AG10803 (cell line): Measurements from ENCODE around the gene HNRNPUL2.
"Not testable (repeated sequence)": the region's sequence is repeated elsewhere in the genome, so short reads cannot be mapped to it uniquely, and the experiment has no call there.

Experiments used
- DNase-seq: peaks from one replicate; pipeline ENCODE4 v3.0.0; 2010; ENCODE audit warnings: low read depth
- H3K4me3 ChIP-seq: 2 replicates; pipeline ENCODE4 v1.5.1; 2011; ENCODE audit warnings: mild to moderate bottlenecking, low read length, control low read depth
- TF ChIP-seq, protein P1 (sequence below): conservative IDR thresholded peaks from 2 replicates; pipeline ENCODE4 v1.5.1; 2011; ENCODE audit warnings: mild to moderate bottlenecking, low read length, control low read depth, inconsistent platforms

Gene HNRNPUL2

DNA sequence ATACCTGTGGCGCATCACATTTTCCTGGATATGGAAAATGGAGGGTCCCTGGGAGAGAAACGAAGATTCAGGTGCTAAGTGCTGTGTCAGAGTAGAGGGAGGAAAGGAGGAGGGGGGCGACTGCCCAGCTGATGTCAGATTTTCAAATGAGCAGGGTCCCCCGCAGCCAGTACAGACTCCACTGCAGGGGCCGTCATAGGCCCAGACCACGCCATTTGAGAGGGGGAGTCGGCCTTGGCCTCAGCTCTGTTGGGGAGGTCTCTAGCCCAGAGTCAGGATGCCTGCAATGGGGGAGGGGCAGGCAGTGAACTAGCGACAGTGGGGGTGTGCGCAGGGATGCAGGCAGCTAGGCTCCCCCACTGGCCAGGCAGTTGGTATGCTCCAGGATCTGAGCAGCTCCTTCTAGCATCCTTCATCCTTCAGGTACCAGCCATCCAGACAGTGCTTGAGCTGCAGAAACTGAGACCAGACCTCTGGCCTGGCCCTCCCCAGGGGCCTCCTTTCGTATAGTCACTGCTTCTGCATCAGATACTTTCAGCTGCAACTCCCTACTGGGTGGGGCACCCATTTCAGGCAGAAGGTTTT, 19.9 kb downstream of the HNRNPUL2 start, which contains the start of the genes BSCL2 and GNG3:
Gene BSCL2, minus strand, starts transcription at position 148 of the 585 bp plus-strand sequence. CDS start 229 bp downstream, outside the sequence.
Gene GNG3, plus strand, starts transcription at position 400 of the 585 bp plus-strand sequence. CDS start 620 bp downstream, outside the sequence.
- peak within 1 kb of the TSS; percentile 55 for H3K4me3 ChIP-seq
- DNase-seq: no peak
- TF ChIP-seq, protein P1, sequence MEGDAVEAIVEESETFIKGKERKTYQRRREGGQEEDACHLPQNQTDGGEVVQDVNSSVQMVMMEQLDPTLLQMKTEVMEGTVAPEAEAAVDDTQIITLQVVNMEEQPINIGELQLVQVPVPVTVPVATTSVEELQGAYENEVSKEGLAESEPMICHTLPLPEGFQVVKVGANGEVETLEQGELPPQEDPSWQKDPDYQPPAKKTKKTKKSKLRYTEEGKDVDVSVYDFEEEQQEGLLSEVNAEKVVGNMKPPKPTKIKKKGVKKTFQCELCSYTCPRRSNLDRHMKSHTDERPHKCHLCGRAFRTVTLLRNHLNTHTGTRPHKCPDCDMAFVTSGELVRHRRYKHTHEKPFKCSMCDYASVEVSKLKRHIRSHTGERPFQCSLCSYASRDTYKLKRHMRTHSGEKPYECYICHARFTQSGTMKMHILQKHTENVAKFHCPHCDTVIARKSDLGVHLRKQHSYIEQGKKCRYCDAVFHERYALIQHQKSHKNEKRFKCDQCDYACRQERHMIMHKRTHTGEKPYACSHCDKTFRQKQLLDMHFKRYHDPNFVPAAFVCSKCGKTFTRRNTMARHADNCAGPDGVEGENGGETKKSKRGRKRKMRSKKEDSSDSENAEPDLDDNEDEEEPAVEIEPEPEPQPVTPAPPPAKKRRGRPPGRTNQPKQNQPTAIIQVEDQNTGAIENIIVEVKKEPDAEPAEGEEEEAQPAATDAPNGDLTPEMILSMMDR: no peak

DNA sequence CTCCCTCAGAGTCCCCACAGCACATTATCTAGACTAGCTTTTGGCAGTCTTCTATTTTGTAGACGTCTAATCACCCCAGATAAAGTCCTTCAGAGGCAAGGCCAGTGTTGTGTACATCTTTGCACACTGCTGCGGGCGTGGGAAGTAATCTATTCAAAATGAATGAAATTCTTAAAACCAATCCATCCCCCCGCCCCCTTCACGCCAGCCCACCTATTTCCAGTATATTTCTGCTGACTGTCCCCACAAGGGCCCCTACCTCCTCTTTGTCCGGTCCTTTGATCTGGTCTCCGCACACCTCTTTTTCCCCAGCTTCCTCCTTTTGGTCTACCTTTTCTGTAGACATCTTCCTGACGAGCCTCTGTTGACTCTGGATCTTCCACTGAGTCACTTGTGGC, 20.4 kb downstream of the HNRNPUL2 start:
- H3K4me3 ChIP-seq: no peak overlapping the region; the same call in 1 of the 2 replicates

DNA sequence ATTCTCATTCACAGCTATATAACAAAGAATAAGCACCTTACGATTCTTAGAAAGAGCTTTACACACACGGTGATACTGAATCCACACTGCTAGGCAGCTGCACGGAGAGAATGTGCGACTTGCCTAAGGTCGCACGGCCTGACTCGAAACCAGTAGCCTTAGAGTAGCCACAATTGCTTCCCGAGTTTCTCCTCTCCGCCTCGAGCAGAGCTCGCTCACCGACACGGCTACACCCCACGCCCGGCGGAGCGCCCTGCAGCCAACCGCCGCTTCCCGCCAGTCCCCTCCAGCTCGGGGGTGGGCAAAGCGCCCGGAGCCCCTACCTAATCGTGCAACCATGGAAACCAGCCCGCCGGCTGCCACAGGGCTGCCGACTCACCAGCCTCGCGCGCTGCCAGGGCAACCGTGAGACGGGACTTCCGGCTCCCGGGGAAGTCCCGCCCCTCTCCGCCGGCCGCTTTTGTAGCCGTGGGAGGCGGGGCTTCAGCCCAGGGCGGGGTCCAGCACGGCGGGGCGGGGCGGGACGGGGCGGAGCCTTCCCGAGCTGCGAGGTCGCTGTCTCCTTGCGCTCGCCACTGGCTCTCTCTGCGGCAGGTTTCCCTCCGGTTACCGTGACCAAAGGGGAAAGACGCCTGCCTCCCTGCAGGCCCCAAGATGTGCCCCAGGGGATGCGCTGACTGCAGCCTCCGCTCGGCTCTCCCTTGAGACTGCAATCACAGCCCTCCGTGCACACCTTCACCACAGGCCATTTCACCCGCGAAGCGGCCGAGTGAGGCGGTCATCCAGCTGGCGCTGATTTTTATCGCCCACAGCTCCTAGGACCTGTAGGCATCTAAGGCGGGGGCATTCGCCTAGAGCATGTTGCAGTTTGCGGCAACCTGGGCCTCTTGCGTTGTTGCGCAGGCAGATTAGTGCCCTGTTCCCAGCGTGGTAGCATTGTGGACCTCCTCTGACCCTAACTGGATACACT, 21.1 kb downstream of the HNRNPUL2 start:
- TF ChIP-seq, protein P1: no peak
- DNase-seq: peak; percentile 92
- H3K4me3 ChIP-seq: peak overlapping the region; percentile 80

More for the DNA sequence above, 20.4 kb downstream of the HNRNPUL2 start:
- no peak for DNase-seq
- TF ChIP-seq, protein P1: no peak

DNA sequence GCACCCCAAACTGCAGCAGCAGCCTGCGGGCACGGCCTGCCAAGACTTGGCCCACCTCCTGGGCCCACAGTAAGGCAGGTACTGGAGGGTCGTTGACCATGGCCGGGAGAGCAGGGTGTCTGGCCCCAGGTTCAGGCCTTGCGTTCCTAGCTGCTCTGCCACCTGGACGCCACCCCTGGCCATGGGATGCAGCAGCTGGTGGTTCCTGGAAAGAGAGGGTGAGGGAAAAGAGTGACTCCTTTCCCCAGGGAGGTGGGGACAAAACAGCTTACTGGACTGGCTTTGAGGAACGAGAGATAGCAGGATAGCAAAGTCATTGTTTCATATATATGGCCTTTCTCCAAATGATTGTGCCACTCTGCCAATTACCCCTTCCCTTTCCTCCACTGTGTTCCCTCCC, 21.8 kb downstream of the HNRNPUL2 start:
- TF ChIP-seq, protein P1: no peak; the same call in 1 of the 2 replicates
- DNase-seq: no peak
- peak overlapping the region; percentile 80 for H3K4me3 ChIP-seq

DNA sequence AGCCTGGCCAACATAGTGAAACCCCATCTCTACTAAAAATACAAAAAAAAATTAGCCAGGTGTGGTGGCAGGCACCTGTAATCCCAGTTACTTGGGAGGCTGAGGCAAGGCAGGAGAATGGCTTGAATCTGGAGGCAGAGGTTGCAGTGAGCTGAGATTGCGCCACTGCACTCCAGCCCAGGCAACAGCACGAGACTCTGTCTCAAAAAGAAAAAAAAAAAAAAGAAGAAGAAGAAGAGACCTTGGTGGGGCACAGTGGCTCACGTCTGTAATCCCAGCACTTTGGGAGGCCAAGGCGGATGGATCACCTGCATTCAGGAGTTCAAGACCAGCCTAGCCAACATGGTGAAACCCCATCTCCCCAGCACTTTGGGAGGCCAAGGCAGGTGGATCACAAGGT, 23.3 kb downstream of the HNRNPUL2 start:
- DNase-seq: not testable (repeated sequence)

DNA sequence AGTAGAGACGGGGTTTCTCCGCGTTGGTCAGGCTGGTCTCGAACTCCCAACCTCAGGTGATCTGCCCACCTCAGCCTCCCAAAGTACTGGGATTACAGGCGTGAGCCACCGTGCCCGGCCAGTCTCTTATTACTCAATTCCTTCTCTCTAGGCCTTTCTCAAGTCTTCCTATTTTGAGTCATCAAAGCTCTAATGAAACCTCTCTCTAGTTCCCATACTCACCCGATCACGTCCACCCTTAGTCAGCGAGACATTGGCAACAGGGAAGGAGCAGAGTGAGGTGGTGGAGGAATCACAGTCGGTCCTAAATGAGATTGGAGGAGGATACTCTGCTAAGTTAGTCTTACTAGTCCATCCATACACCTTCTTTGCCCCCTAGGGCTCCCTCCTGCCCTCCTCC, 25.0 kb downstream of the HNRNPUL2 start:
- TF ChIP-seq, protein P1: no peak
- H3K4me3 ChIP-seq: no peak overlapping the region
- DNase-seq: no peak

More for the DNA sequence above, 23.3 kb downstream of the HNRNPUL2 start:
- not testable (repeated sequence) for H3K4me3 ChIP-seq

DNA sequence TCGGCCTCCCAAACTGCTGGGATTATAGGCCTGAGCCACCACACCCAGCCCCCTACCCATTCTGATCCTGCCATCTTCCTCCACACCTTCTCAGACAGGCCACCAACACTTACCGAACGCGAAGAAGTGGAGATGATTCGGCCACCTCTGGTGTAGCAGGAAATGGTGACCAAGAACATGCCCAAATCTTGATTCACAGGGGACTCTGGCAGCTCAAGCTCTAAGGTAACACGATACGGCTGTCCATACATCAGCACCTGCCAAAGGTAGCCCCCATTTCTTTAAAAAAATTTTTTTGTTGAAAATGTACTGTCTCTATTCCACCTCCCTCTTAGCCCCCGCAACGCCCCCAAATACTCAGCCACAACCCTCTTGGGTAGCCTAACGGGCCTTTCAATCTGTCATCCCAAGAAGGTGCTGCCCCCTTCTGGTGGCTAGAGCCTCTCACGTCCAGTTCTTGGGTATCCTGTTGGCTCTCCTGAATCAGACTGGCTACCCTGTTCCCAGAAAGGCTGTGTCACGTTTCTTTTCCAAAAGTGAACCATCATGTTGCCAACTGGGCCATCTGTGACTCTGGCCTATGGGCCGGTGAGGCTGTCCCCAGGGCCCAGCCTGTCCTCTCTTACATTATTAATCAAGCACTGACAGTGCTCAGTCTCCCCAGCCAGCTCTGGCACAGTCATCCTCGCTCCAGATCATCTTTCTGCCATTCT, 32.6 kb downstream of the HNRNPUL2 start:
- peak; percentile 85 for DNase-seq

DNA sequence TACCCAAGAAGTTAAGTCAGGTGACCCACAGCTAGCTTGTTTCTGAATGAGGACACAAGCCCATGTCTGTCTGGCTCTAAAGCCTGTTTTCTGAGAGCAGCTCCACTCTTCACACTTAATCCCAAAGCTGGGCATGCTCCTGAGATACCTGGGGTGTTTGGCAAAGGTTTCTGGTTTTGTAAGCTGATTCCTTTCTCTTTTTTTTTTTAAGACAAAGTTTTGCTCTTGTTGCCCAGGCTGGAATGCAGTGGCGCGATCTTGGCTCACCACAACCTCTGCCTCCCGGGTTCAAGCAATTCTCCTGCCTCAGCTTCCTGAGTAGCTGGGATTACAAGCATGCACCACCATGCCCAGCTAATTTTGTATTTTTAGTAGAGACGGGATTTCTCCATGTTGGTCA, 33.6 kb downstream of the HNRNPUL2 start:
- not testable (repeated sequence) for DNase-seq, H3K4me3 ChIP-seq

More for the DNA sequence above, 32.6 kb downstream of the HNRNPUL2 start:
- H3K4me3 ChIP-seq: no peak overlapping the region
- TF ChIP-seq, protein P1: peak; percentile 90
